ENCODE results near the gene CEP128. TPM values are rescaled to one million over a fixed set of nuclear protein-coding genes. Genes with fewer than 3 reads are reported as not detected.

CEP128 gene
- total and polyA plus RNA-seq, 4 donors: 3.2 to 15.7 (median 5.4) TPM

GRCh38 chr14:80644826-80645225 is 296.7 kb downstream of the CEP128 start:
- no peak overlapping the region for H3K4me3 ChIP-seq (ENCODE audit: low read depth, low read length)

GRCh38 chr14:80638620-80639515 is 302.7 kb downstream of the CEP128 start:
- no peak for DNase-seq (ENCODE audit: low read depth in 4 of 6, low spot score in 6 of 6)
- H3K4me3 ChIP-seq (ENCODE audit: low read depth, low read length): no peak overlapping the region
- H3K36me3 ChIP-seq (ENCODE audit: control insufficient read depth, insufficient read depth, low read length): no peaks in the 10 kb centered on the region
- no peaks in the 10 kb centered on the region for H3K27me3 ChIP-seq (ENCODE audit: control insufficient read depth, insufficient read depth, low read length)
- no peaks in the 10 kb centered on the region for H3K4me1 ChIP-seq (ENCODE audit: control insufficient read depth, insufficient read depth, low read length)
- H3K9me3 ChIP-seq (ENCODE audit: control insufficient read depth, insufficient read depth, low read length): no peaks in the 10 kb centered on the region
- WGBS (ENCODE audit: insufficient coverage): no CpG with 5 or more reads among the region's 6 CpGs
- H3K27ac ChIP-seq (ENCODE audit: low read depth, low read length): no peak overlapping the region

More at GRCh38 chr14:80644826-80645225, 296.7 kb downstream of the CEP128 start:
- Histone ChIP-seq H3K27me3 (ENCODE audit: control insufficient read depth, insufficient read depth, low read length) (no peaks in the 10 kb centered on the region), H3K27ac (ENCODE audit: low read depth, low read length) (no peak overlapping the region), H3K9me3 (ENCODE audit: control insufficient read depth, insufficient read depth, low read length) (no peaks in the 10 kb centered on the region), H3K4me1 (ENCODE audit: control insufficient read depth, insufficient read depth, low read length) (no peaks in the 10 kb centered on the region), H3K36me3 (ENCODE audit: control insufficient read depth, insufficient read depth, low read length) (no peaks in the 10 kb centered on the region)
- DNase-seq (ENCODE audit: low read depth in 4 of 6, low spot score in 6 of 6): no peak
- no CpG with 5 or more reads among the region's 2 CpGs for WGBS (ENCODE audit: insufficient coverage)

GRCh38 chr14:80637756-80638619 is 303.6 kb downstream of the CEP128 start:
- H3K36me3 ChIP-seq (ENCODE audit: control insufficient read depth, insufficient read depth, low read length): no peaks in the 10 kb centered on the region
- no peak for DNase-seq (ENCODE audit: low read depth in 4 of 6, low spot score in 6 of 6)
- no peaks in the 10 kb centered on the region for H3K9me3 ChIP-seq (ENCODE audit: control insufficient read depth, insufficient read depth, low read length)
- no peaks in the 10 kb centered on the region for H3K4me1 ChIP-seq (ENCODE audit: control insufficient read depth, insufficient read depth, low read length)
- WGBS (ENCODE audit: insufficient coverage): 90% methylated on average over 6 of the region's 10 CpGs
- H3K4me3 ChIP-seq (ENCODE audit: low read depth, low read length): no peak overlapping the region
- H3K27me3 ChIP-seq (ENCODE audit: control insufficient read depth, insufficient read depth, low read length): no peaks in the 10 kb centered on the region
- H3K27ac ChIP-seq (ENCODE audit: low read depth, low read length): no peak overlapping the region

GRCh38 chr14:80636071-80636470 is 305.5 kb downstream of the CEP128 start:
- H3K27ac ChIP-seq (ENCODE audit: low read depth, low read length): no peak overlapping the region
- no peaks in the 10 kb centered on the region for H3K9me3 ChIP-seq (ENCODE audit: control insufficient read depth, insufficient read depth, low read length)
- H3K36me3 ChIP-seq (ENCODE audit: control insufficient read depth, insufficient read depth, low read length): no peaks in the 10 kb centered on the region
- no peak overlapping the region for H3K4me3 ChIP-seq (ENCODE audit: low read depth, low read length)
- no peaks in the 10 kb centered on the region for H3K27me3 ChIP-seq (ENCODE audit: control insufficient read depth, insufficient read depth, low read length)
- no CpG with 5 or more reads among the region's 1 CpG for WGBS (ENCODE audit: insufficient coverage)
- no peaks in the 10 kb centered on the region for H3K4me1 ChIP-seq (ENCODE audit: control insufficient read depth, insufficient read depth, low read length)
- DNase-seq (ENCODE audit: low read depth in 4 of 6, low spot score in 6 of 6): peak in 1 of 6 donors; percentile 20

GRCh38 chr14:80634106-80634758 is 307.3 kb downstream of the CEP128 start:
- 100% methylated on average over 1 of the region's 3 CpGs for WGBS (ENCODE audit: insufficient coverage)
- Histone ChIP-seq H3K27ac (ENCODE audit: low read depth, low read length) (no peak overlapping the region), H3K4me3 (ENCODE audit: low read depth, low read length) (no peak overlapping the region), H3K27me3 (ENCODE audit: control insufficient read depth, insufficient read depth, low read length) (no peaks in the 10 kb centered on the region), H3K4me1 (ENCODE audit: control insufficient read depth, insufficient read depth, low read length) (no peaks in the 10 kb centered on the region), H3K36me3 (ENCODE audit: control insufficient read depth, insufficient read depth, low read length) (no peaks in the 10 kb centered on the region), H3K9me3 (ENCODE audit: control insufficient read depth, insufficient read depth, low read length) (no peaks in the 10 kb centered on the region)
- DNase-seq (ENCODE audit: low read depth in 4 of 6, low spot score in 6 of 6): peak in 1 of 6 donors; percentile 6

- no peaks in the 10 kb centered on the region for H3K4me1 ChIP-seq (ENCODE audit: control insufficient read depth, insufficient read depth, low read length)
- H3K36me3 ChIP-seq (ENCODE audit: control insufficient read depth, insufficient read depth, low read length): no peaks in the 10 kb centered on the region
- no peak overlapping the region for H3K4me3 ChIP-seq (ENCODE audit: low read depth, low read length)
- H3K27me3 ChIP-seq (ENCODE audit: control insufficient read depth, insufficient read depth, low read length): no peaks in the 10 kb centered on the region
- no peak overlapping the region for H3K27ac ChIP-seq (ENCODE audit: low read depth, low read length)
- DNase-seq (ENCODE audit: low read depth in 4 of 6, low spot score in 6 of 6): no peak
- no peaks in the 10 kb centered on the region for H3K9me3 ChIP-seq (ENCODE audit: control insufficient read depth, insufficient read depth, low read length)
Observed at GRCh38 chr14:80629606-80630005, 311.9 kb downstream of the CEP128 start.

GRCh38 chr14:80628547-80628946 is 313.0 kb downstream of the CEP128 start:
- Histone ChIP-seq H3K36me3 (ENCODE audit: control insufficient read depth, insufficient read depth, low read length) (no peaks in the 10 kb centered on the region), H3K9me3 (ENCODE audit: control insufficient read depth, insufficient read depth, low read length) (peaks cover 3% of the 10 kb centered on the region), H3K4me1 (ENCODE audit: control insufficient read depth, insufficient read depth, low read length) (no peaks in the 10 kb centered on the region), H3K27ac (ENCODE audit: low read depth, low read length) (no peak overlapping the region), H3K4me3 (ENCODE audit: low read depth, low read length) (no peak overlapping the region), H3K27me3 (ENCODE audit: control insufficient read depth, insufficient read depth, low read length) (no peaks in the 10 kb centered on the region)
- peak in 1 of 6 donors; percentile 43 for DNase-seq (ENCODE audit: low read depth in 4 of 6, low spot score in 6 of 6)
- no CpG with 5 or more reads among the region's 6 CpGs for WGBS (ENCODE audit: insufficient coverage)

- no peak overlapping the region for H3K27ac ChIP-seq (ENCODE audit: low read depth, low read length)
- H3K27me3 ChIP-seq (ENCODE audit: control insufficient read depth, insufficient read depth, low read length): no peaks in the 10 kb centered on the region
- WGBS (ENCODE audit: insufficient coverage): no CpG with 5 or more reads among the region's 2 CpGs
- no peak for DNase-seq (ENCODE audit: low read depth in 4 of 6, low spot score in 6 of 6)
- H3K4me3 ChIP-seq (ENCODE audit: low read depth, low read length): no peak overlapping the region
- H3K36me3 ChIP-seq (ENCODE audit: control insufficient read depth, insufficient read depth, low read length): no peaks in the 10 kb centered on the region
- H3K4me1 ChIP-seq (ENCODE audit: control insufficient read depth, insufficient read depth, low read length): no peaks in the 10 kb centered on the region
- H3K9me3 ChIP-seq (ENCODE audit: control insufficient read depth, insufficient read depth, low read length): peaks cover 3% of the 10 kb centered on the region
Observed at GRCh38 chr14:80627745-80628144, 313.8 kb downstream of the CEP128 start.

- no peak for DNase-seq (ENCODE audit: low read depth in 4 of 6, low spot score in 6 of 6)
- no CpG with 5 or more reads among the region's 1 CpG for WGBS (ENCODE audit: insufficient coverage)
- H3K4me1 ChIP-seq (ENCODE audit: control insufficient read depth, insufficient read depth, low read length): no peaks in the 10 kb centered on the region
Observed at GRCh38 chr14:80624581-80624980, 317.0 kb downstream of the CEP128 start.

More at GRCh38 chr14:80624581-80624980, 317.0 kb downstream of the CEP128 start:
- peaks cover 3% of the 10 kb centered on the region for H3K9me3 ChIP-seq (ENCODE audit: control insufficient read depth, insufficient read depth, low read length)
- no peak overlapping the region for H3K27ac ChIP-seq (ENCODE audit: low read depth, low read length)
- H3K36me3 ChIP-seq (ENCODE audit: control insufficient read depth, insufficient read depth, low read length): no peaks in the 10 kb centered on the region
- H3K27me3 ChIP-seq (ENCODE audit: control insufficient read depth, insufficient read depth, low read length): no peaks in the 10 kb centered on the region
- no peak overlapping the region for H3K4me3 ChIP-seq (ENCODE audit: low read depth, low read length)
